ENCODE measurements around the gene PRDX6. TPM values are rescaled to one million over a fixed set of nuclear protein-coding genes. Genes with fewer than 3 reads are reported as not detected.
A peak's percentile ranks its signal among the peaks of the same experiment; 100 is the strongest.

The PRDX6 gene
- total and polyA plus RNA-seq, 4 donors, result 170 to 347 (median 246) TPM

GRCh38 chr1:173530795-173531693 lies 53.9 kb downstream of the PRDX6 start:
- 80 to 87% methylated on average over 4 of the region's 4 CpGs for WGBS, 2 donors
- Histone ChIP-seq H3K4me3 (no peak overlapping the region), H3K27ac (ENCODE audit: low read depth in 1 of 2, low read length in 1 of 2) (no peak overlapping the region), H3K27me3 (ENCODE audit: control insufficient read depth in 3 of 3, insufficient read depth in 3 of 3, low read length in 2 of 3) (no peaks in the 10 kb centered on the region), H3K9ac (ENCODE audit: insufficient read depth in 1 of 2, low read length in 2 of 2) (no peak overlapping the region), H3K9me3 (ENCODE audit: control insufficient read depth in 4 of 4, insufficient read depth in 3 of 4, low read length in 3 of 4) (peaks cover 0 to 2% (median 0%) of the 10 kb centered on the region in 4 donors), H3K36me3 (ENCODE audit: control insufficient read depth in 4 of 4, insufficient read depth in 4 of 4, low read length in 4 of 4) (no peaks in the 10 kb centered on the region), H3K4me1 (ENCODE audit: control insufficient read depth in 5 of 5, insufficient read depth in 5 of 5, low read length in 5 of 5) (no peaks in the 10 kb centered on the region)
- no peak for TF ChIP-seq CTCF (IDR thresholded peaks at IDR 0.05; ENCODE audit: control extremely low read depth, extremely low read depth)
- ATAC-seq (ENCODE audit: insufficient read depth, low FRiP score) (no peak), DNase-seq (no peak)

DNA sequence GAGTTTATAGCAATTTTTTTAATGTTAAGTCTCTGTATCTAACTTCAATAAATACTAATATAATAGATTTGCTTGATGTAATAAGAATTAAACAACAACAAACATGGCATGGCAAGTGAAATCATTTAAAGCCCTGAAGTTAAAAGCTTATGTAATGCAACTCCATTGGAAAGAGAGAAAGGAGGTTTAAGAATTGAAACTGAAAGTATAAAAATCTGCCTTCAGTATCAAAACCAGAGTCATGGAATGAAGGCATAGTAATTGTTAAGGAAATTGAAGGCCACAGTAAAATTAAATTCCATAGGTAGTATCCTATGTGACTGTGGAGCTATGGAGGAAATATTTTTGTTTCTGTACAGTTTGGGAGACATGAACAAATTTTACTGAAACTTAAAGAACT lies 55.1 kb downstream of the PRDX6 start:
- no peak for ATAC-seq (ENCODE audit: insufficient read depth, low FRiP score)
- peak in 1 of 3 donors; percentile 4 for DNase-seq
- H3K9me3 ChIP-seq (ENCODE audit: control insufficient read depth in 4 of 4, insufficient read depth in 3 of 4, low read length in 3 of 4), result peaks cover 0 to 2% (median 0%) of the 10 kb centered on the region in 4 donors

DNA sequence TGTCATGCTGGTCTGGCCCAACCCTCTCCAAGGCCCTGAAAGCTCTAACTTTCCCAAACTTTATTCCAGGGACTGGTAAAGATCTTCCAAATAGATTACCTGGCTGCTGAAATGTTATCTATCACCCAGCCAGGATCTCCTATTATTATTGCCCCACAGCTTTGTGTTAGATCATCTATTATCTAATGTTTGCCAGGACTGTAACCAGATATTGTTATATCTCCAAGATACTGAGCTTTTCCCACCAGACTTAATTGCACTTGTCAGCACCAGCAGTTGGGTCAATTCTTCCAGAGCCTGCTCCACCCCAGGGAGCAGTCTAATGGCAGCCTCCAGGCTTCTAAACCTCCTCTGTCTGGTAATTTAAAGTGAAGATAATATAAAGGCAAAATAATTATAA lies 59.1 kb downstream of the PRDX6 start:
- H3K4me3 ChIP-seq, result no peak overlapping the region
- peaks cover 0 to 8% (median under 1%) of the 10 kb centered on the region in 4 donors for H3K9me3 ChIP-seq (ENCODE audit: control insufficient read depth in 4 of 4, insufficient read depth in 3 of 4, low read length in 3 of 4)
- ATAC-seq (ENCODE audit: insufficient read depth, low FRiP score) (no peak), DNase-seq (no peak)
- H3K36me3 ChIP-seq (ENCODE audit: control insufficient read depth in 4 of 4, insufficient read depth in 4 of 4, low read length in 4 of 4), result no peaks in the 10 kb centered on the region
- no peak for TF ChIP-seq CTCF (IDR thresholded peaks at IDR 0.05; ENCODE audit: control extremely low read depth, extremely low read depth)
- H3K9ac ChIP-seq (ENCODE audit: insufficient read depth in 1 of 2, low read length in 2 of 2), result no peak overlapping the region
- H3K27me3 ChIP-seq (ENCODE audit: control insufficient read depth in 3 of 3, insufficient read depth in 3 of 3, low read length in 2 of 3), result no peaks in the 10 kb centered on the region
- H3K4me1 ChIP-seq (ENCODE audit: control insufficient read depth in 5 of 5, insufficient read depth in 5 of 5, low read length in 5 of 5), result no peaks in the 10 kb centered on the region
- H3K27ac ChIP-seq (ENCODE audit: low read depth in 1 of 2, low read length in 1 of 2), result no peak overlapping the region

More for the DNA sequence above, 55.1 kb downstream of the PRDX6 start:
- TF ChIP-seq CTCF (IDR thresholded peaks at IDR 0.05; ENCODE audit: control extremely low read depth, extremely low read depth), result no peak
- no peaks in the 10 kb centered on the region for H3K4me1 ChIP-seq (ENCODE audit: control insufficient read depth in 5 of 5, insufficient read depth in 5 of 5, low read length in 5 of 5)
- no peaks in the 10 kb centered on the region for H3K27me3 ChIP-seq (ENCODE audit: control insufficient read depth in 3 of 3, insufficient read depth in 3 of 3, low read length in 2 of 3)
- H3K27ac ChIP-seq (ENCODE audit: low read depth in 1 of 2, low read length in 1 of 2), result no peak overlapping the region
- no peak overlapping the region for H3K9ac ChIP-seq (ENCODE audit: insufficient read depth in 1 of 2, low read length in 2 of 2)
- no peaks in the 10 kb centered on the region for H3K36me3 ChIP-seq (ENCODE audit: control insufficient read depth in 4 of 4, insufficient read depth in 4 of 4, low read length in 4 of 4)
- H3K4me3 ChIP-seq, result no peak overlapping the region

Other genes with a start within 250 kb of the PRDX6 start
- gene SLC9C2, start 125.7 kb downstream of the PRDX6 start, total RNA-seq, result under 1 TPM; 0.97 to 0.98 TPM
- under 1 TPM; 0.05 to 0.24 TPM for gene SLC9C2, start 125.7 kb downstream of the PRDX6 start, polyA plus RNA-seq
- gene TEX50, start 158.0 kb downstream of the PRDX6 start, total RNA-seq, result not detected
- not detected for gene TEX50, start 158.0 kb downstream of the PRDX6 start, polyA plus RNA-seq
- gene ANKRD45, start 192.5 kb downstream of the PRDX6 start, total RNA-seq, result 10 to 100 TPM in 1 of 2 donors, 1 to 10 TPM in 1; 7.6 to 10.5 TPM
- gene ANKRD45, start 192.5 kb downstream of the PRDX6 start, polyA plus RNA-seq, result 1 to 10 TPM; 2.3 to 3.8 TPM
- 10 to 100 TPM; 23.8 to 38.4 TPM for gene KLHL20, start 237.6 kb downstream of the PRDX6 start, total RNA-seq
- gene KLHL20, start 237.6 kb downstream of the PRDX6 start, polyA plus RNA-seq, result 10 to 100 TPM in 1 of 2 donors, 1 to 10 TPM in 1; 5.8 to 10.6 TPM